Myocyte (in vitro differentiated cells): ENCODE results near the gene NLRP1. TPM values are rescaled to one million over a fixed set of nuclear protein-coding genes. Genes with fewer than 3 reads are reported as not detected.

ENCODE experiments used
- DNase-seq: peaks from one replicate; pipeline ENCODE4 v3.0.0-alpha.2; 2012; ENCODE audit warnings: low read depth
- total RNA-seq: library from RNA; depleted of rRNA; stranded (reverse); fragments of >200 nt; gene quantifications from 2 replicates; pipeline ENCODE4 v1.2.3, GENCODE V29; 2014

Gene NLRP1
- total RNA-seq, 1 donor from 2014 or later = 31.7 TPM

DNA sequence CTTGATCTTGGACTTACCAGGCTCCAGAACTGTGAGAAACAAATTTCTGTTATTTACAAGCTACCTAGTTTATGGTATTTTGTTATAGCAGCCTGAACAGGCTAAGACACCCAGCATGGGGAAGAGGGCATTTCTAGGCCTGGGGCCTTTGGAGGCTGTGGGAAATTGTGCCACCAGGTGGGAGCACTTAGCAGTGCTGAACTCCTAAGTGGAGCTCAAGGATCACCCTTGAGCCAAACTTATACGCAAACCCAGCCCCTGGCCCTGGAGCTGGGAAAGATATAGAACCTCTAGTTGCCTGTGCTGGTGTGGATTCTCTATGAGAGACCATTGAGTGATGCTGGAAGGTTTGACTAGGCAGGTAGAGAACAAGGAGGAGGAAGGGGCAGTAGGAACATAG, 61.8 kb downstream of the NLRP1 start:
- no peak for DNase-seq

DNA sequence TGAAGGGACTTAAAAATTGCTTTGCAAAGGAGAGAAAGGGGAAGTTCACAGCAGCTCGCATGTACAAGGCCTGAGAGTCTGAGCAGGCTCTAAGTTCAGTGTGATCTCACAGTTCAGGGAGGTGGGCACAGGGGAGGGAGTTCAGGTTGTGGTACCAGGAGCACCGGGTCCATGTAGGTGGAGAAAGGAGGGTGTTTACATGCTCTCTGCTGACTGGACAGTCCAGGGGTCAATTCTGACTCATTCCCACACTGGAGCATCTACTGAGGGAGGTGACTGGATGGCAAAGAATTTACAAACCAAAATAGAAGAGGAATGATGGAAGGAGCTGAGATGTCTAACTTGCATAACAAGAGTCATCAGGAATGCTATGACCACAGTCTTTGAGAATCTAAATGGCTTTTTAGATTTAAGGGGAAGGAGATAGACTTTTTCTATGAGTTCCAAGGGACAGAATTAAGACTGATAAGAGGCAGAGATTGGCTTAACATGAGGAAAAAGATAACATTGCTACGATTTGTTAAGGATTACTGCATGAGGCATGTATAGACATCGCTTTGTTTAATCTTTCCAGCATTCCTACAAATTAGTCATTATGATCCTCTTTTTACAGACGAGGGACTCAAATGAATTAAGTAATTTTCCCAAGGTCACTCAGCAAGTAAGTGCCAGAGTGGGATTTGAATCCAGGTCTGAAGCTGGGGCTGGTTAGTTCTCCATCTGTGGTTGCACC, 68.1 kb downstream of the NLRP1 start:
- DNase-seq = peak; percentile 93

DNA sequence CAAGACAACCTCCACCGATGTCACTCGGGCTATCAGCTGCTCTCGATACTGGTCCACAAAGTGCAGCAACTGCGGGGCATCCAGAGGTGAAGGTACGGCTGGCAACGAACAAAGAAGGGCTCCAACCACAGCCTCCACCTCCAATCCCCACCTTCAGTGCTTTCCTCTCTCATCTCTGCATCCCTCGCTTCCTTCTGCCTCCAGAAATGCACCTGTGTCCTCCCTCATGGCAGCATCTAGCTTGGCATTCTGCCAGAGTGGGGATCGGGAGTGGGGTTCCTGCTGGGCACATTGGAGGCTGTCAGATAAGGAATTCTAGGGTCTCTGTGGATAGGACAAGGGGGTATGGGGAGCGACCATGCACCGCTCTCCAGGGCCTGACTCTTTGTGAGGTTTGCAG, 69.3 kb downstream of the NLRP1 start:
- no peak for DNase-seq

DNA sequence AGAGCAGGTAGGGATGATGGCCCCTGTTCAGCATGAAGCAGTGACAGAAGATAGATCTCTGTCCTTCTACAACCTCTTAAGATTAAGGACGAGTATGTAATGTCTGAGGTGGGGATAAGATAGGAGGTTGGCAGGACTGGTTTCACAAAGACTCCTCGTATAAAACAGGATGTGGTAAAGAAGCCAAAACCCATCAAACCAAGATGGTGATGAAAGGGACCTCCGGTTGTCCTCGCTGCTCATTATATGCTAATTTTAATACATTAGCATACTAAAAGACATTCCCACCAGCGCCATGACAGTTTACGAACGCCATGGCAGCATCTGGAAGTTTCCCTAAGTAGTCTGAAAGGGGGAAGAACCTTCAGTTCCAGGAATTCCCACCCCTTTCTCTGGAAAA, 70.7 kb downstream of the NLRP1 start:
- no peak for DNase-seq

DNA sequence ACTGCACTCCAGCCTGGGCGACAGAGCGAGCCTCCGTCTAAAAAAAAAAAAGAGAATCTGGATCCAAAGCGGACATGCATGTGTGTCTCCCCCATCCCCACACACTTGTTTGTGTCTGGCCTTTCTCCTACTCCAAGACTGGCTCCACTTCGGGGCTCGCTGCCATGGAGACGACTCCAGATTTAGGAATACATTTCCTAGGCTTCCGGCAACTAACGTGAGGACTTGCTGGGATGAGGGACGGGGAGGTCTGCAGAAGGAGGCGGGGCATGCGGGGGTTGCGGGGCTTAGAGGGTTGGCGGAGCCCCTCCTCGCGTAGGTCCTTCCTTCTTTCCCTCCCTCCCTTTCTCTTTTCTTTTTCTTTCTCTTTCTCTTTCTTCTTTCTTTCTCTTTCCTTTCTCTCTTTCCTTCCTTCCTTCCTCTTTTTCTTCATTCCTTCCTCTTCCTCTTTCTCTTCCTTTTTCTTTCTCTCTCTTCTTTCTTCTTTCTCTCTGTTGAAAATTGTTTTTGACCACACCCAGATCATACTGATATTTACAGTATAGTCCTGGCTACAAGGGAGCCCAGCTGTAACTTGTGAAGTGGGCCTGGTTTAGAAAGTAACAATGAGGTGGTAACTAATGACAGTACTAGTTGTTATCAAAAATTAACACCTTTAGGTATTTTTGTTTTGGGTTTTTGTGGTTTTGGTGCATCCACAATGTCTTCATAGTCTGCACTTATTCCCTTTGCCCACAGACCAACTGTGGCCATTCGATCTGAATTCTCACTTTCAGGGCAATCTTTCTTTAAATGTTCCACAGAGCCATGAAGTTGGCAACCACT, 72.7 kb downstream of the NLRP1 start:
- peak; percentile 31 for DNase-seq

DNA sequence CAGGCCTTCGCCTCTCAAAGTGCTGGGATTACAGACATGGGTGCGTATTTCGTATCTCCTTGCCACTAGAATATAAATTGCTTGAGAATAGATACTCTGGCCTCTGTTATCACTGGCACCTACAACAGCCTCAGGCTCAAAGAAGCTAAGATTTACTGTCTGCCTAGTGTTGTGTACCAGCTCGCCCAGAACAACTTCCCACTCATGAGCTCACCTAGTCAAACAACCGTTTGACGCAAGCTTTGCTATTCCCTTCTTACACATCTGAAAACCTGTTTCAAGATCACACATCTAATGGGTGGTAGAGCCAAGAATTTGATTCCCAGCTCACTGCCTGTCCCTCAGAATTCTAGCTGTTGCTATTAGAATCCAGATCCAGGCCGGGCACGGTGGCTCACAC, 73.5 kb downstream of the NLRP1 start:
- no peak for DNase-seq

DNA sequence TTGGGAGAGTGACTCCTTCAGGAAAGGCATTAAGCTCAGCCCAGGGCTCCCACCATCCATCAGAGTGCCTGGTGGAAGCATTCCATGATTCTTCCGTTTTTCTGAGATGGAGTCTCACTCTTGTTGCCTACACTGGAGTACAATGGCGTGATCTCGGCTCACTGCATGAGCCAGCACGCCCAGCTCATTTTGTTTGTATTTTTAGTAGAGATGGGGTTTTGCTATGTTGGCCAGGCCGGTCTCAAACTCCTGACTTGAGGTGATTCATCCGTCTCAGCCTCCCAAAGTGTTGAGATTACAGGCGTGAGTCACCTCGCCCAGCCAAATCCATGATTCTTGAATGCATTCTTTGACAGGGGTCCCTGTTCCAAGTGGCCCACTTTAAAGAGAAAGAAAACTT, 74.8 kb downstream of the NLRP1 start:
- no peak for DNase-seq

DNA sequence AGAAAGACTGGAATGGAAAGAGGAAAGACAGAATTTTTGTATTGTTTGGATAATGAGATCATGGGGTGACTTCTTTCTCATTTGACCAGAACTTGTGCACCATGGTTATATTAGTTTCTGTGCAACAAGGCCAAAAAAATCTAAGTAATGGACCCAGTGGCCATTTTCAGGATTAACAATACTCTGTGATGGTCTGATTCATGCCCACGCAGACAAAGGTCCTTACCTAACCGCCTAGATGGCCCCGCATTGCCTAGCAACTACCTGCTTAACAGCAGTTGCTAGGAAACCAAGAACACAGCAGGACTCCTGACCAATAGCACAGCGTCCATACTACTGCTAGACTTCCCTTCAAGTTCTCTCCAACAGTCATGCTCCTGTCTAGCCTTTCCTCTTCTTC, 75.5 kb downstream of the NLRP1 start:
- DNase-seq = no peak

DNA sequence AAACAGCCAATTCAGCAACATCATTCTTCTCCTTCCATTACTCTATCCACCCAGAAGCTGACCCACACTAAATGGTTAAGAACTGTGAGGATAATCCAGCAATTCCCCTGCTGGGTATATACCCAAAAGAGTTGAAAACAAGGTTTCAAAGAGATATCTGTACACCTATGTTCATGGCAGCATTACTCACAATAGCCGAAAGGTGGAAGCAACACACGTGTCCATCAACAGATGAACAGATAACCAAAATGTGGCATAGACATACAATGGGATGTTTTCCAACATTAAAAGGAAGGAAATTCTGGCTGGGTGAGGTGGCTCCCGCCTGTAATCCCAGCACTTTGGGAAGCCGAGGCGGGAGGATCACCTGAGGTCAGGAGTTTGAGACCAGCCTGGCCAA, 78.0 kb downstream of the NLRP1 start:
- DNase-seq = no peak

DNA sequence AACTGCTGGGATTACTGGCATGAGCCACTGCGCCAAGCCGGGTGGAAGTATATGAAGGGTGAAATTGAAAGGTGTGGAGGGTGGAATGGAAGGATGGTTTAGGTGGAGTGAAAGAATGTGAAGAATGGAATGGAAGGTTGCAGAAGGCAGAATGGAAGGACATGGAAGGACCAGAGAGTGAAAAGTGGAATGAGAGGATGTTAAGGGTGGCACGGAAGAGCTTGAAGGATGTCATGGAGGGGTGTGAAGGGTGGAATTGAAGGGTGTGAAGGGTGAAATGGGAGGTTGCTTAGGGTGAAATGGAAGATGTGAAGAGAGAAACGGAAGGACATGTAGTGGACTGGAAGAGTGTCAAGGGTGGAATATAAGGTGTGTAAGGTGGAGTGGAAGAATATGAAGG, 81.8 kb downstream of the NLRP1 start:
- DNase-seq = no peak

DNA sequence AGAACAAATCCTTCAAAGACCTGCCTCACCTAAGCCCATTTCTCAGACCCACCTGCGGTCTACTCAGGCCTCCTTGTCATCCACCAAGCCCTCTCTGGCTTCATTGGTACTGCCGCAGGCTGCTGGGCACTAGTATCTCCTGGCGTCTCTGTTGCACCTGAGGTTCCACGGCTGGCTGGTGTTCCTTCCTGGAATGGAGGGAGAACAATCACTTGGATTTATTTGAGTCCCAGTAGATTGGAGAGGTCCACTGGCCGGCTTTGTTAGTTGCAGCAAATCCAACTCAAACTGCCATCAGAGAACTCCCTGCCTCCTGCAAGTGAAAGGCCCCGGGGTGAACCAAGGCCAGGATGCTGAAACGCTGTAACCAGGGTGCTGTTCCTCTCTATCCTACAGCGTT, 82.6 kb downstream of the NLRP1 start:
- DNase-seq = no peak

DNA sequence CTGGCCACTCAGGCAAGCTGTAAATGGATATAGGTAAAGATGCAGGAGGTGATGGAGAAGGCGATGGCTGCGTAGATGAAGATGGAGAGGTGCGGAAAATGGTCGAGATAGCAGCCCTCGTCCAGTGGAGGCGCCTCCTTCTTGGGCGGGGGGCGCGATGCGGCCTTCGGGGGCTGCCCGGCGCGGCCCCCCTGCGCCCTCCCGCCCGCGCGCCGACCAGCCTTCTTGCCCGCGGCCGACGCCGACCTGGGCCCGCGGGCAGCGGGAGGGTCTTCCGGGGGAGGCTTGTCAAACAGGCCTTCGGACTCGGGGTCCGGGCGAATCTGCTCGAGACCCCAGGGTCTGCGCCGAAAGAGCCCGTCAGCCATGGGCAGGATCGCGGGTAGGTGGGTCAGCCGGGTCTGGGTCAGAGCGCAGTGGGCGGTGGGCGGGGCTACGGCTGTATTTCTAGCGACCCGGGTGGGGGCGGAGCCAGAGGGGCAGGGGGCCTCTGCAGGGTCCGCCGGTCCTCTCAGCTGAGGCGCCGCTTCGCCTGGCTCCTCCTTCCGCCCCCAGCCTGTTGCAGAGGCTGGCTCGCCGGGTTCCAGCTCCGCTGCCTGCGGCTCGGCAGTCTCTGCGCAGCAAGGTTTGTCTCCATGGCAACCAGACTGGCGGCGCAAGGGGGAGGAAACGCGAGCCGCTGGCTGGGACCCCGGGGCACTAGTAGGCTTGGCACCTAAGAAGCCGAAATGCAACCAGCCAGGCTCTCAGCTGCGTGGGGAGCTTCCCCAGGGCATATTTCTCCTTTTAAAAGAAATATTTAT, 83.5 kb downstream of the NLRP1 start:
- peak; percentile 81 for DNase-seq

DNA sequence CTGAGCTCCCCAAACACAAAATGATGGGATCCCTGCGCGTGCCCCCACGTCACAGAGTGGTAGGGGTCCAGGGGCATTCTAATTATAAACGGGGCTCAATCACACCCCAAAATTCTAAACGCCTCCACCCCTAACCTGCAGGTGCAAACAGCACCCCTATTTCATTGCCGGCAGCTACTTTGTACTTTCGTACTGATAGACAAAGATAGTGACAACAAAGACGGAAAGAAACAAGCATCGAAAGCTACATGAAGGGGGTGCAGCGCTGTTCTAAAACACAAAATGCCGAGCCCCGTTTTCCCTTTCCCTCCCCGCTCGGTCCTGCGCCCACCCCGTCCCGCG, 84.1 kb downstream of the NLRP1 start:
- no peak for DNase-seq

DNA sequence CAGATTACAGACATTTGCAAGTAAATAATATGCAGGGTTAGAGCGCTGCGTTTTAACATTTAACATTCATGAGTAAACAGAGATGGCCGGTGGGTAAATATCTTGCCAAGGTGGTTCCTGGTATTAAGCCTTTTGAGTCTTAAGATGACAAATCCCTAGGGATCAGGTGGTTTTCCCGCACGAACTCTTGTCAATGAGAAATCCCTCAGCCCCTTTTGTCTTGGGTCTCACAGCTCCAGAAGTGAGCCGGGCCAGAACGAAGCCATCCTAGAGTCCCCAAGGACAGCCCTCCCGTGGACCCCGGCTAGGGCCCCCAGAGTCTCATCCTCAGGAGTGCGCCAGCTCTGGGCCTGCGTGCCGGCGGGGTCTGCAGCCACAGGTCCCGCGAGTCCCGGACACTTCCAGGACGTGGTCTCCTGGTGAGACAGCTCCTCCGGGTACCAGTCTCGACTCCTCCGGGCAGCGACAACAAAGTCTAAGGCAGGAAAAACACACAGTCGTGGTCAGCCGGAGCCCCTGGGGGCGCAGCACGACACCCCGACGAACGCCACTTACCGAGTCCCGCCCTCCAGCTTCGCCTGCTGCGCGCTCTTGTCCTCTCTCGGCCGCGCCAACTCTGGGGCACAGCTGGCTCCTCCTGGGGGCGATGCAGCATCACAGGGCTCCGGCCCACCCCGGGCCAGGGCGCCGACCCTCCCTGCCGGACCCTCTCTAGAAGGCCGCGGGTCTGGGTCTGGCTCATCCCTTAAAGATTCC, 84.7 kb downstream of the NLRP1 start:
- no peak for DNase-seq

DNA sequence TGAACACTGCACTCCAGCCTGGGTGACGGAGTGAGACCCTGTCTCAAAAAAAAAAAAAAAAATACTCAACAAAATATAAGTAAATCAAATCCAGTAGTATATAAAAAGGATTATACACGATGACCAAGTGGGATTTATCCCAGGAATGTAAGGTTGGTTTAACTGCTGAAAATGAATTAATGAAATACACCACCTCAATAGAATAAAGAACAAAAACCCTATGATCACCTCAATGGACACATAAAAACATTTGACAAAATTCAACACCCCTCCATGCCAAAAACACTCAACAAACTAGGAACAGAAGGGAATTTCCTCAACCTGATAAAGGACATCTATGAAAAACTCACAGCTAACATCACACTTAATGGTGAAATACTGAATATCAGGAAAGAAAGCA, 91.3 kb downstream of the NLRP1 start:
- no peak for DNase-seq

DNA sequence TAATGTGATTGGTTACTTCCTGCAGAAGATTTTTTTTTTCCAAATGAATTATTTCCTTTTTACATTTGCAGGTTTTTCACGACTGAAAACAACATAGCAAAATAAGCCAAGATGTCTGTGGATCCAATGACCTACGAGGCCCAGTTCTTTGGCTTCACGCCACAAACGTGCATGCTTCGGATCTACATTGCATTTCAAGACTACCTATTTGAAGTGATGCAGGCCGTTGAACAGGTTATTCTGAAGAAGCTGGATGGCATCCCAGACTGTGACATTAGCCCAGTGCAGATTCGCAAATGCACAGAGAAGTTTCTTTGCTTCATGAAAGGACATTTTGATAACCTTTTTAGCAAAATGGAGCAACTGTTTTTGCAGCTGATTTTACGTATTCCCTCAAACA, 95.6 kb downstream of the NLRP1 start:
- DNase-seq = no peak

DNA sequence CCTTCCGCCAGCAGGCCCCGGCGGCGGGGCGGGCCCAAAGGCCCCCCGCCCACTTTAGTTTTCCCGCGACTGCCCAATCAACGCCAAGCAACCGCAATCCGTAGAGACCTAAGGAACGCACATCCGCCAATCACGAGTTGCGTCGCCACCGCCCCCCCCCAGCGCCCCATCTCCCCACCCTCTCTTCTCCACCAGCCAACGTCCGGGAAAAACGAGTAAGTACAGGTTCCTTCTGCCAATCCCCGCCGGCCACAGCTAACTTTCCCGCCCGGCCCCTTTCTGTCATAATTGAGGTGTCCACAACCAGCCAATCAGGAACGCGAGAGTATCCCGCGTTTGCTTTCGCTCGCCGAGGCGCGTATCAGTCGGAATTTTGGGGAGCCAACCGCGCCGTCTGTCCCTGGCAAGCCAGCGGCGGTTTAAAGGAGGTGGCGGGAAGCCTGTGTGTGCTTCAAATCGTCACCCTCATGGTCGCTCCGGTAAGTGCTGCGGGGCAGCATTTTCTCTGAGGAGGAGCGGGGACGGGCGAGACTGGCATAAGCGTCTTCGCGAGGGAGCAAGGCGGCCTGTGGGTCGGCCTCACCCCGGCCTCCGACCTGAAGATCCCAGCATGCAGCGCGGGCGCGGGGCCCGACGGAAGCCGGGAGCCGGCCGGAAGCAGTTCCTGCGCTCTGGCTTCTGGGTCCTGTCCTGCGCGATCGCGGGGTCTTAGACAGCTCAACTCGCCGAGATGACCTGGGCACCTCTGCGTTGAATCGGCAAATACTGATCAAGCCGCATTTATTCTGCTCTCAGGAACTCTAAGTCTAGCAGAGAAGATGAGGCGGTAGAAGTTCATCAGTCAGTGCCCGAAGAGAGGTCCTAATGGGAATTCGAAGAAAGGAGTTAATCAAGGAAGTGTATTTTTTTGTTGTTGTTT, 97.8 kb downstream of the NLRP1 start, which contains the start of gene MIS12:
Gene MIS12 (plus strand): TSS at position 361 of the 919 bp plus-strand sequence. CDS start 2,297 bp downstream, outside the sequence.
- DNase-seq = peak; percentile 100

DNA sequence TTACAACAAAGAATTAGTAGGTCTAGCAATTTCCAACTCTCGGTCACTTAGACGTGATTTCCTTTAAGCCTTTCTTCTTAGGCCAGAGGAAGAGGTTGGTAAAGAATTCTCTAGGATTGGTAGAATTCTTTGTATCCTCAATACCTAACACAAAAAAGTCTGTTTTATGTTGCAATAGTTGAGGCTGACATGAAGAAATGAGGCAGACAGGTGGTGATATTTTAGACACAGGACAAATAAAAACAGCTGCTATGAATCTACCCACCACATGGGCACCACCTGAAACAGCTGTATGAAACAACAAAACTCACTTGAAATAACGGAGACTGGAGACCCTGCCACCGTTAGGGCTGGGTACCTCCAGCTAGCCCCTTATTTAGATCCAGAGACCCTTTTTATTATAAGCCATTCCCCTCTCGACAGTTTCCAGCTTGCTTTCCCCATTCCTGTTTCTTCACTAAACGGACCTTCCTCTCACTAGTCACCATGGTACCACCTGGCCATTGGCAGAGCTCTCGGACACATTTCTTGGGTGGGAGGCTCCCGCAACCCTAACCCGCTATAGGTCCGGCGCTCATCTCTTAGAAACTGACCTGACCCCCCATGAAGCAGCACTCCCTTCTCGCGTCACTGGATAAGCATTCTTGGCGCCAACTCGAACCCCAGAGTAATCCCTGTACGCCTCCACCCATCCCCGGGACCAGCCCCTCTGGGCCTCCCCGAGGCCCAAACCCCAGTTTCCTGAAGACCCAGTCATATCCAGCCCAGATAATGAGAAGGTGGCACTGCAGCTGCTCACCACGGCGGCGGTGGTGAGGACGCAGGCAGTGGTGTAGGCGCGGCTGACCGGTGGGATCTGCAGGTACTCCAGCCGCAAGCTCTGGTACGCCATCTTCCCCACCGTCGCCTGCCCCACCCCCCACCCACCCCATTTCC, 98.8 kb downstream of the NLRP1 start, which contains the start of gene DERL2:
Gene DERL2 (minus strand): TSS at position 909 of the 936 bp plus-strand sequence. CDS start 17 bp downstream, at position 892.
- peak; percentile 20 for DNase-seq

DNA sequence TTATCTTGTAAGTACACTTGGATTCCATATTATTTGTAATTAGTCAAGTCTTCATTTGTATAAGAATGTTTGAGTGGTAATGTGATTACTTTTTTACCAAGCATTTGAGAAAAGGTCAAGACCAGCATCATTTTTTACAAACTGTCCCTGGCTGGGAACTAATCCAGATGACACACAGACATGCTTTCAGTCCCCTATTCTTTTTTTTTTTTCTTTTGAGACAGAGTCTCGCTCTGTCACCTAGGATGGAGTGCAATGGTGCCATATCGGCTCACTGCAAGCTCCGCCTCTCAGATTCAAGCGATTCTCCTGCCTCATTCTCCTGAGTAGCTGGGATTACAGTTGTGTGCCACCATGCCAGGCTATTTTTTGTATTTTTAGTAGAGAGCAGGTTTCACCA, 102.9 kb downstream of the NLRP1 start:
- no peak for DNase-seq
